ENCODE data around the gene PSMD14. TPM values are rescaled to one million over a fixed set of nuclear protein-coding genes. Genes with fewer than 3 reads are reported as not detected.

The PSMD14 gene
- total RNA-seq, 1 donor from 2014 or later, result 36.0 TPM

DNA sequence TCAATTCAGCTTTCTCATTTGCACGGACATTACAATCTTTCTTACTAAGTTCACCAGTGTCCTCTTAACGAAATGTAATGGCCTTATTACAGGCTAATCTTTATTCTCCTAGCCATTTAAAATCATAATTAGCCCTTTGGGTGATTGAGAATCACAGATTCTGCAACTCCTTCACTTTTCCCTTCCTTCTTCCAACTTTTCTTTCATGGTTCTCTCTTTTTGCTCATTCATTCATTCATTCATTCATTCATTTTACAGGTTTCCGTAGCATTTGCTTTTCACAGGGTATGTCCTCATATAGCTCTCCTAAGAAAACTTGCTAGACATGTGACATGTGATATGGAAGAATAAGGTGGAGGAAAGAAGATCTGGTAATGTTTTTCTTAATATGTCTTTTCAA, 123.9 kb downstream of the PSMD14 start:
- Histone ChIP-seq H3K9me3 (ENCODE audit: control insufficient read depth in 3 of 3, low read length in 3 of 3) (peaks cover 0 to 2% (median 0%) of the 10 kb centered on the region in 3 donors), H3K27ac (ENCODE audit: low read depth, low read length) (no peak overlapping the region), H3K36me3 (ENCODE audit: control insufficient read depth in 3 of 3, insufficient read depth in 3 of 3, low read length in 3 of 3) (no peaks in the 10 kb centered on the region), H3K4me1 (ENCODE audit: control insufficient read depth in 3 of 3, insufficient read depth in 3 of 3, low read length in 3 of 3) (peaks cover 0 to 4% (median 3%) of the 10 kb centered on the region in 3 donors), H3K9ac (ENCODE audit: low read depth in 1 of 3, low read length in 3 of 3) (no peak overlapping the region), H3K4me3 (ENCODE audit: low read length in 3 of 3) (no peak overlapping the region), H3K27me3 (ENCODE audit: control insufficient read depth in 3 of 3, insufficient read depth in 3 of 3, low read length in 3 of 3) (peaks cover 20 to 42% (median 21%) of the 10 kb centered on the region in 3 donors)

DNA sequence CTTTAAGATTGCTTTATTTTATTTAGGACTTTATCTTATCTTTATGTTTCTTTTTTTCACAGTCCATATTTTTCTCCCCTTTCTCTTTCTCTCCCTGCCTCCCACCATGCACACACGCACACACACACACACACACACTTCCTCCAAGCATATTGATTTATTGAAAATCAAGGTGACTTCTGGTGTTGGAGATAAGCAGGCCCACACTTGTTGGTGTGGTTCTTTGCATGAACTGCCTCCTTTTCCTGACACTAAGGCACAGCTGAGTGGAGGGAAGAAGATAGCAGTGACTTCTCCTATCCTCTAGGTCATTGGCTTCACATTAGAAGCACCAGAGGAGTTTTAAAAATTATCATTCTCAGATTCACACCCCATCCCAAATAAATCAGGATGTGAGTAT, 125.9 kb downstream of the PSMD14 start:
- Histone ChIP-seq H3K9me3 (ENCODE audit: control insufficient read depth in 3 of 3, low read length in 3 of 3) (peaks cover 0 to 2% (median 0%) of the 10 kb centered on the region in 3 donors), H3K27ac (ENCODE audit: low read depth, low read length) (no peak overlapping the region), H3K36me3 (ENCODE audit: control insufficient read depth in 3 of 3, insufficient read depth in 3 of 3, low read length in 3 of 3) (no peaks in the 10 kb centered on the region), H3K9ac (ENCODE audit: low read depth in 1 of 3, low read length in 3 of 3) (no peak overlapping the region), H3K4me1 (ENCODE audit: control insufficient read depth in 3 of 3, insufficient read depth in 3 of 3, low read length in 3 of 3) (no peaks in the 10 kb centered on the region), H3K27me3 (ENCODE audit: control insufficient read depth in 3 of 3, insufficient read depth in 3 of 3, low read length in 3 of 3) (peaks cover 3 to 22% (median 4%) of the 10 kb centered on the region in 3 donors), H3K4me3 (ENCODE audit: low read length in 3 of 3) (no peak overlapping the region)

DNA sequence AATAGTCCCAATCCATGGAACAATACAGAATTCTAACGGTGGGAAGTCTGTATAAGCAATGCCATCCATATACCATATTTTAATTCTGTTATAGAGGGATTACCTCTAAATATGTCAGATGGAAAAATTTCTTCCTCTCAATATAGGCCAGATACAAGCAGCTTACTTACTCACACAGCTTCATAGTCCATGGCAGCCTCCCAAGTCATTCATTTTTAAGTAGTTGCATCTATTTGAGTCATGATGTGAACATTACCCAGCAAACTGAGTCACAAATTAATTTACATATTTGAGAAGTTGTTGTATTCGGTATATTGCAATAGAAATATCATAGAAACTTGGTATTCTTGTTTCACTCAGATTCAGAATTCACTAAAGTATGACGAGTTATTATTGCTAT, 128.2 kb downstream of the PSMD14 start:
- no peak overlapping the region for H3K4me3 ChIP-seq (ENCODE audit: low read length in 3 of 3)
- peaks cover 0 to 19% (median 0%) of the 10 kb centered on the region in 3 donors for H3K27me3 ChIP-seq (ENCODE audit: control insufficient read depth in 3 of 3, insufficient read depth in 3 of 3, low read length in 3 of 3)
- no peaks in the 10 kb centered on the region for H3K4me1 ChIP-seq (ENCODE audit: control insufficient read depth in 3 of 3, insufficient read depth in 3 of 3, low read length in 3 of 3)
- H3K36me3 ChIP-seq (ENCODE audit: control insufficient read depth in 3 of 3, insufficient read depth in 3 of 3, low read length in 3 of 3), result no peaks in the 10 kb centered on the region
- no peak overlapping the region for H3K9ac ChIP-seq (ENCODE audit: low read depth in 1 of 3, low read length in 3 of 3)
- H3K9me3 ChIP-seq (ENCODE audit: control insufficient read depth in 3 of 3, low read length in 3 of 3), result peaks cover 0 to 2% (median 0%) of the 10 kb centered on the region in 3 donors
- H3K27ac ChIP-seq (ENCODE audit: low read depth, low read length), result no peak overlapping the region

DNA sequence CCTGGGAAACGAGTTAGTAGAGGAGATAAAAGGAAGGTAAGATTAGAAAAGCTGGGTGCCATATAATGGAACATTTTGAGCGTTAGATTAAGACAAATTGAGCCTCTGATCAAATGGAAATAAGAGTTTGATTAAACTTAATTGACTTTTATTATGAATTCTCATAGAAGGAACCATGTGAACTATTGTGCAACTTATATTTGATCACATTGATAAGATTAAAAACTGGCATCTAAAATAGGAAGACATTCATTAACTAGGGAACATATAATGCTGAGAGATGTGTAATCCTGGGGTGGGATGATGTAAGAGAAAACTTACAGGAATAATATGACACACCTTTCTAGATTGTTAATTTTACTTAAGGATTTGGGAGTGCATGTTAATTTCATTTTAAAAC, 130.4 kb downstream of the PSMD14 start:
- no peak overlapping the region for H3K9ac ChIP-seq (ENCODE audit: low read depth in 1 of 3, low read length in 3 of 3)
- no peak overlapping the region for H3K4me3 ChIP-seq (ENCODE audit: low read length in 3 of 3)
- H3K9me3 ChIP-seq (ENCODE audit: control insufficient read depth in 3 of 3, low read length in 3 of 3), result peaks cover 0 to 2% (median 0%) of the 10 kb centered on the region in 3 donors
- H3K4me1 ChIP-seq (ENCODE audit: control insufficient read depth in 3 of 3, insufficient read depth in 3 of 3, low read length in 3 of 3), result no peaks in the 10 kb centered on the region
- no peaks in the 10 kb centered on the region for H3K36me3 ChIP-seq (ENCODE audit: control insufficient read depth in 3 of 3, insufficient read depth in 3 of 3, low read length in 3 of 3)
- H3K27ac ChIP-seq (ENCODE audit: low read depth, low read length), result no peak overlapping the region
- peaks cover 0 to 10% (median 0%) of the 10 kb centered on the region in 3 donors for H3K27me3 ChIP-seq (ENCODE audit: control insufficient read depth in 3 of 3, insufficient read depth in 3 of 3, low read length in 3 of 3)

DNA sequence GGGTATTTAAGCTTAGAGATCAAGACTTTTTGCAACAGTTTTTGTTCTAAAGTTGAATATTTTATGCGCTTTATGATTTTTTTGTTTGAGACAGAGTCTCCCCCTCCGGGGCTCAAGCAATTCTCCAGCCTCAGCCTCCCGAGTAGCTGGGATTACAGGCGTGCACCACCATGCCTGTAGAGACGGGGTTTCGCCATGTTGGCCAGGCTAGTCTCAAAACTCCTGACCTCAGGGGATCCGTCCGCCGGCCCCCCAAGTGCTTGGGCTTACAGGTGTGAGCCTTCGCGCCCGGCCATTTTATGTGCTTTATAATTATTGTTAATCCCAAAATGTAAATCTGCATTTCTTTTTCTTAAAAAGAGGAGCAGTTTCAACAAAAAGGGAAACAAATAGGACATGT, 136.9 kb downstream of the PSMD14 start:
- no peak overlapping the region for H3K4me3 ChIP-seq (ENCODE audit: low read length in 3 of 3)
- H3K36me3 ChIP-seq (ENCODE audit: control insufficient read depth in 3 of 3, insufficient read depth in 3 of 3, low read length in 3 of 3), result no peaks in the 10 kb centered on the region
- H3K9ac ChIP-seq (ENCODE audit: low read depth in 1 of 3, low read length in 3 of 3), result no peak overlapping the region
- H3K9me3 ChIP-seq (ENCODE audit: control insufficient read depth in 3 of 3, low read length in 3 of 3), result no peaks in the 10 kb centered on the region
- H3K27ac ChIP-seq (ENCODE audit: low read depth, low read length), result no peak overlapping the region
- H3K27me3 ChIP-seq (ENCODE audit: control insufficient read depth in 3 of 3, insufficient read depth in 3 of 3, low read length in 3 of 3), result peaks cover 0 to under 1% (median 0%) of the 10 kb centered on the region in 3 donors
- no peaks in the 10 kb centered on the region for H3K4me1 ChIP-seq (ENCODE audit: control insufficient read depth in 3 of 3, insufficient read depth in 3 of 3, low read length in 3 of 3)

DNA sequence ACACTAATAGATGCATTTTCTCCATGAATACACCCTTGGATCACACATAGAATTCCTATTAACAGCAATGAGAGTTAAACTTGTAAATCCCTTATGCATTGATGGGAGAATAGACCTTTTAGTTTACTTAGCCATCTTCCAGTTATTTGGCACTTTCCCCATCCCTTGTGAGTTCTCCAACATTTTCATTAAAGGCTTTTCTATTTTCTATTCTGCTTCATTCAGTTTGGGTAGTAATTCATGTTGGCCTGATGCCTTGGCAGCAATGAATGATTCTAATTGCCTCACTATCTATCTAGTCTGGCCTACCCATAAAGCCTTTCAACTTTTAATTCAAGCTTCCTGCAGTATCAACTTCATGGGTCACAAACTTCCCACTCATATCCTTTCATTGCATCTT, 140.2 kb downstream of the PSMD14 start:
- H3K9me3 ChIP-seq (ENCODE audit: control insufficient read depth in 3 of 3, low read length in 3 of 3), result no peaks in the 10 kb centered on the region
- H3K4me1 ChIP-seq (ENCODE audit: control insufficient read depth in 3 of 3, insufficient read depth in 3 of 3, low read length in 3 of 3), result no peaks in the 10 kb centered on the region
- no peak overlapping the region for H3K4me3 ChIP-seq (ENCODE audit: low read length in 3 of 3)
- H3K36me3 ChIP-seq (ENCODE audit: control insufficient read depth in 3 of 3, insufficient read depth in 3 of 3, low read length in 3 of 3), result no peaks in the 10 kb centered on the region
- H3K27ac ChIP-seq (ENCODE audit: low read depth, low read length), result no peak overlapping the region
- no peak overlapping the region for H3K9ac ChIP-seq (ENCODE audit: low read depth in 1 of 3, low read length in 3 of 3)
- H3K27me3 ChIP-seq (ENCODE audit: control insufficient read depth in 3 of 3, insufficient read depth in 3 of 3, low read length in 3 of 3), result no peaks in the 10 kb centered on the region

Small RNA genes lying within 50 kb of the gene (small RNA-seq; reads per million reads assigned to genes)
- gene RNA5SP108, result not detected

Other genes starting within 250 kb of the PSMD14 start
- 41.8 TPM for gene TANK, start 148.0 kb upstream of the PSMD14 start, total RNA-seq
- gene TBR1, start 107.9 kb downstream of the PSMD14 start, total RNA-seq, result not detected